ENCODE measurements around the gene ARSB.

DNA sequence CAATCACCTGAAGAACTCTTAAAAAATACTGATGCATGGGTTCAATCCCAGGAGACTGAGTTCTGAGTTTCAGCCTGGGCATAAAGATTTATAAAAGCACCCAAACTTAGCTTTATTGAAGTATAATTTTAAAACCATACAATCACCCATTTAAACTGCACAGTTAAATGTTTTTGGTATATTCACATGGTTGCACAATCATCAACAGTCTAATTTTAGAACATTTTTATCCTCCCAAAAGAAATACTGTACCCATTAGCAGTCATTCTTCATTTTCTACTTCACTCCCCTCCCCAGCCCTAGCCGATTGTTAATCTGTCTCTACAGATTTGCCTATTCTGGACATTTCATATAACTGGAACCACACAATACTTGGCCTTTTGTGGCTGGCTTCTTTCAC, 141.7 kb downstream of the ARSB start:
- TF ChIP-seq, protein P1, sequence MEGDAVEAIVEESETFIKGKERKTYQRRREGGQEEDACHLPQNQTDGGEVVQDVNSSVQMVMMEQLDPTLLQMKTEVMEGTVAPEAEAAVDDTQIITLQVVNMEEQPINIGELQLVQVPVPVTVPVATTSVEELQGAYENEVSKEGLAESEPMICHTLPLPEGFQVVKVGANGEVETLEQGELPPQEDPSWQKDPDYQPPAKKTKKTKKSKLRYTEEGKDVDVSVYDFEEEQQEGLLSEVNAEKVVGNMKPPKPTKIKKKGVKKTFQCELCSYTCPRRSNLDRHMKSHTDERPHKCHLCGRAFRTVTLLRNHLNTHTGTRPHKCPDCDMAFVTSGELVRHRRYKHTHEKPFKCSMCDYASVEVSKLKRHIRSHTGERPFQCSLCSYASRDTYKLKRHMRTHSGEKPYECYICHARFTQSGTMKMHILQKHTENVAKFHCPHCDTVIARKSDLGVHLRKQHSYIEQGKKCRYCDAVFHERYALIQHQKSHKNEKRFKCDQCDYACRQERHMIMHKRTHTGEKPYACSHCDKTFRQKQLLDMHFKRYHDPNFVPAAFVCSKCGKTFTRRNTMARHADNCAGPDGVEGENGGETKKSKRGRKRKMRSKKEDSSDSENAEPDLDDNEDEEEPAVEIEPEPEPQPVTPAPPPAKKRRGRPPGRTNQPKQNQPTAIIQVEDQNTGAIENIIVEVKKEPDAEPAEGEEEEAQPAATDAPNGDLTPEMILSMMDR (IDR thresholded peaks at IDR 0.05; ENCODE audit: low read depth, low read length, poor library complexity, severe bottlenecking): no peak
- no peak for TF ChIP-seq EZH2phosphoT487 (IDR thresholded peaks at IDR 0.05; ENCODE audit: borderline replicate concordance, low read length)
